Measurements from ENCODE around the gene RAB11FIP4. TPM values are rescaled to one million over a fixed set of nuclear protein-coding genes. Genes with fewer than 3 reads are reported as not detected.

The RAB11FIP4 gene
- total and polyA plus RNA-seq, 2 donors from 2014 or later = 10.0 to 32.5 TPM

- H3K9ac ChIP-seq (ENCODE audit: low read length in 3 of 3) = peak overlapping the region in 1 of 3 donors; percentile 18
Observed at GRCh38 chr17:31570951-31571892, 179.7 kb downstream of the RAB11FIP4 start.

GRCh38 chr17:31572341-31572740 lies 180.9 kb downstream of the RAB11FIP4 start:
- H3K36me3 ChIP-seq (ENCODE audit: control insufficient read depth in 2 of 3, insufficient read depth in 3 of 3, low read length in 3 of 3) = no peaks in the 10 kb centered on the region
- no peak for DNase-seq
- no peak overlapping the region for H3K4me3 ChIP-seq (ENCODE audit: low read length in 3 of 3)
- peak overlapping the region in 1 of 2 donors; percentile 30 for H3K27ac ChIP-seq (ENCODE audit: low read depth in 2 of 2, low read length in 2 of 2)
- no peak overlapping the region for H3K9ac ChIP-seq (ENCODE audit: low read length in 3 of 3)
- peaks cover 0 to 13% (median 10%) of the 10 kb centered on the region in 3 donors for H3K4me1 ChIP-seq (ENCODE audit: control insufficient read depth in 2 of 3, insufficient read depth in 2 of 3, low read depth in 1 of 3, low read length in 3 of 3)
- no peak for TF ChIP-seq CTCF (IDR thresholded peaks at IDR 0.05; ENCODE audit: borderline replicate concordance, extremely low read depth, insufficient read depth)
- FAIRE-seq = no peak
- H3K27me3 ChIP-seq (ENCODE audit: control insufficient read depth, insufficient read depth, low read length) = no peaks in the 10 kb centered on the region
- intact Hi-C loops (cut with DNase I) = no loop called here
- no peaks in the 10 kb centered on the region for H3K9me3 ChIP-seq (ENCODE audit: control insufficient read depth in 2 of 3, insufficient read depth in 1 of 3, low read length in 3 of 3)

More at GRCh38 chr17:31570951-31571892, 179.7 kb downstream of the RAB11FIP4 start:
- no peaks in the 10 kb centered on the region for H3K27me3 ChIP-seq (ENCODE audit: control insufficient read depth, insufficient read depth, low read length)
- no peaks in the 10 kb centered on the region for H3K9me3 ChIP-seq (ENCODE audit: control insufficient read depth in 2 of 3, insufficient read depth in 1 of 3, low read length in 3 of 3)
- no peak for TF ChIP-seq CTCF (IDR thresholded peaks at IDR 0.05; ENCODE audit: borderline replicate concordance, extremely low read depth, insufficient read depth)
- intact Hi-C loops (cut with DNase I) = no loop called here
- peak overlapping the region; percentile 55 to 72 for H3K27ac ChIP-seq (ENCODE audit: low read depth in 2 of 2, low read length in 2 of 2)
- H3K36me3 ChIP-seq (ENCODE audit: control insufficient read depth in 2 of 3, insufficient read depth in 3 of 3, low read length in 3 of 3) = no peaks in the 10 kb centered on the region
- H3K4me3 ChIP-seq (ENCODE audit: low read length in 3 of 3) = no peak overlapping the region
- DNase-seq = peak in 2 of 5 donors; percentile 75 to 84
- H3K4me1 ChIP-seq (ENCODE audit: control insufficient read depth in 2 of 3, insufficient read depth in 2 of 3, low read depth in 1 of 3, low read length in 3 of 3) = peaks cover 0 to 13% (median 10%) of the 10 kb centered on the region in 3 donors
- no peak for FAIRE-seq

- Histone ChIP-seq H3K27ac (ENCODE audit: low read depth in 2 of 2, low read length in 2 of 2) (no peak overlapping the region), H3K9ac (ENCODE audit: low read length in 3 of 3) (no peak overlapping the region), H3K4me1 (ENCODE audit: control insufficient read depth in 2 of 3, insufficient read depth in 2 of 3, low read depth in 1 of 3, low read length in 3 of 3) (peaks cover 0 to 11% (median 5%) of the 10 kb centered on the region in 3 donors), H3K36me3 (ENCODE audit: control insufficient read depth in 2 of 3, insufficient read depth in 3 of 3, low read length in 3 of 3) (no peaks in the 10 kb centered on the region), H3K4me3 (ENCODE audit: low read length in 3 of 3) (no peak overlapping the region), H3K9me3 (ENCODE audit: control insufficient read depth in 2 of 3, insufficient read depth in 1 of 3, low read length in 3 of 3) (no peaks in the 10 kb centered on the region), H3K27me3 (ENCODE audit: control insufficient read depth, insufficient read depth, low read length) (no peaks in the 10 kb centered on the region)
- TF ChIP-seq CTCF (IDR thresholded peaks at IDR 0.05; ENCODE audit: borderline replicate concordance, extremely low read depth, insufficient read depth) = no peak
- intact Hi-C loops (cut with DNase I) = no loop called here
- DNase-seq (no peak), FAIRE-seq (no peak)
Observed at GRCh38 chr17:31573047-31573446, 181.6 kb downstream of the RAB11FIP4 start.

Data from kidney (tissue), 14 donors.